ENCODE results near the gene LCORL. TPM values are rescaled to one million over a fixed set of nuclear protein-coding genes. Genes with fewer than 3 reads are reported as not detected.

The LCORL gene
- total RNA-seq, 1 experiment from 2014 or later, result 15.5 TPM

- Mint-ChIP-seq H3K36me3 (ENCODE audit: insufficient read depth in 1 of 3, low read depth in 3 of 3) (no peaks in the 10 kb centered on the region), H3K27me3 (ENCODE audit: low read depth) (peaks cover 2% of the 10 kb centered on the region; the same call in 1 of the 2 replicates), H3K27ac (no peak overlapping the region), H3K4me3 (no peak overlapping the region), H3K4me1 (no peaks in the 10 kb centered on the region), H3K9me3 (no peaks in the 10 kb centered on the region)
- no peak overlapping the region for H3K14ac ChIP-seq (ENCODE audit: insufficient read depth, low read length)
- no peak overlapping the region for H2BK120ac ChIP-seq (ENCODE audit: low read depth, low read length, poor library complexity, severe bottlenecking)
- no peaks in the 10 kb centered on the region for H3K23me2 ChIP-seq (ENCODE audit: insufficient read length, low read depth, low read length, poor library complexity, severe bottlenecking)
- TF ChIP-seq CTCF (conservative IDR thresholded peaks at IDR 0.05), result no peak
- H2BK12ac ChIP-seq (ENCODE audit: insufficient read length, low read depth, low read length), result no peak overlapping the region
- H2BK5ac ChIP-seq (ENCODE audit: insufficient read length, low read length), result no peak overlapping the region
- H2BK15ac ChIP-seq (ENCODE audit: low read depth, low read length), result no peak overlapping the region
- no peak overlapping the region for H3K18ac ChIP-seq (ENCODE audit: insufficient read length, low read depth, low read length)
- no peak overlapping the region for H4K8ac ChIP-seq (replicated peaks; ENCODE audit: insufficient read length, low read depth, low read length)
- no peak overlapping the region for H2BK20ac ChIP-seq (ENCODE audit: low read depth, low read length, poor library complexity, severe bottlenecking)
- no peak overlapping the region for H3K4me2 ChIP-seq (ENCODE audit: insufficient read depth, insufficient read length, low read length)
- H3K27me3 ChIP-seq (ENCODE audit: insufficient read depth, low read length), result no peaks in the 10 kb centered on the region
- no peak overlapping the region for H3K9ac ChIP-seq (ENCODE audit: extremely low read depth, insufficient read length, low read length)
- H3K4me1 ChIP-seq (ENCODE audit: insufficient read depth, low read length), result no peaks in the 10 kb centered on the region
- no peak overlapping the region for H4K5ac ChIP-seq (ENCODE audit: insufficient read length, low read depth, low read length)
- H2AK5ac ChIP-seq (ENCODE audit: insufficient read length, low read length), result no peak overlapping the region
- no CpG with 5 or more reads among the region's 3 CpGs for WGBS (ENCODE audit: extremely low coverage, insufficient read length, low lambda C conversion rate)
- H3K79me1 ChIP-seq (ENCODE audit: insufficient read depth, low read depth, low read length, poor library complexity, severe bottlenecking), result no peaks in the 10 kb centered on the region
- no peak for DNase-seq
- H3K9me3 ChIP-seq (ENCODE audit: control insufficient read depth, low read depth, low read length), result no peaks in the 10 kb centered on the region
- no peak overlapping the region for H3K27ac ChIP-seq (ENCODE audit: insufficient read length, low read depth, low read length)
- no peaks in the 10 kb centered on the region for H3K79me2 ChIP-seq (ENCODE audit: insufficient read depth, low read length)
- no peaks in the 10 kb centered on the region for H4K20me1 ChIP-seq (ENCODE audit: control insufficient read depth, insufficient read depth, insufficient read length)
- no peak overlapping the region for H3T11ph ChIP-seq (ENCODE audit: low read length)
- H4K91ac ChIP-seq (ENCODE audit: insufficient read length, low read depth, low read length), result no peak overlapping the region
- no peak overlapping the region for H3K23ac ChIP-seq (ENCODE audit: insufficient read length, low read depth, low read length)
- H2AFZ ChIP-seq (ENCODE audit: low read length), result no peak overlapping the region
- no peak overlapping the region for H3K56ac ChIP-seq (ENCODE audit: insufficient read length, low read depth, low read length)
- H3K4ac ChIP-seq (ENCODE audit: low read depth, low read length), result no peak overlapping the region
Measured at GRCh38 chr4:18049446-18049845, 27.9 kb upstream of the LCORL start.

Measured in H9 (cell line).